ENCODE results near the gene PLA2G15. TPM values are rescaled to one million over a fixed set of nuclear protein-coding genes. Genes with fewer than 3 reads are reported as not detected.

The PLA2G15 gene
- total and polyA plus RNA-seq, 2 of the 13 experiments (the other 11 are each of a cell fraction or from before 2014, with no cell fraction given), result 14.4 to 23.7 TPM

DNA sequence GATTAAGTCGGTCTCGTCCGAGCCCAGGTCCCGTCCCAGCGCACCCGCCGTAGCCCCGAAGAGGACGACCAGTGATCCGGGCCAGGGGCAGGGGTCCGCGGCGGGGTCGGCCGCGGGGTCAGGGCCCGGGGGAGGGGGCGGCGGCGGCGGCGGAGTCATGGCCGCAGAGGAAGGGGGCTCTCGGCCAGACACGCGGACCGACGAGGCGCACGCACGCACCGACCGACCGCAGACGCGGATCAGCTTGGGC is 9.4 kb upstream of the PLA2G15 start, which contains the start of gene ESRP2 (continued):
- TF ChIP-seq TRAFD1 (CRISPR knock-in tag; IDR thresholded peaks at IDR 0.05; ENCODE audit: borderline replicate concordance), result no peak
- TF ChIP-seq NRL (CRISPR knock-in tag; IDR thresholded peaks at IDR 0.05; ENCODE audit: borderline replicate concordance), result no peak
- no peak for TF ChIP-seq ZNF263 (CRISPR knock-in tag; IDR thresholded peaks at IDR 0.05)
- no peak for TF ChIP-seq ZNF512B (CRISPR knock-in tag; IDR thresholded peaks at IDR 0.05; ENCODE audit: borderline replicate concordance)
- 0 out of 2 replicates have a peak, but pooled peaks have one; percentile 31 for TF ChIP-seq ZBTB38 (CRISPR knock-in tag; IDR thresholded peaks at IDR 0.05)
- TF ChIP-seq ZNF468 (CRISPR knock-in tag; IDR thresholded peaks at IDR 0.05), result 0 out of 2 replicates have a peak, but pooled peaks have one; percentile 75
- peak; percentile 48 for TF ChIP-seq HNRNPK (IDR thresholded peaks at IDR 0.05; ENCODE audit: low read depth, low read length, poor library complexity, severe bottlenecking)
- 0 out of 2 replicates have a peak, but pooled peaks have one; percentile 5 for TF ChIP-seq GZF1 (CRISPR knock-in tag; IDR thresholded peaks at IDR 0.05)
- TF ChIP-seq, protein P1, sequence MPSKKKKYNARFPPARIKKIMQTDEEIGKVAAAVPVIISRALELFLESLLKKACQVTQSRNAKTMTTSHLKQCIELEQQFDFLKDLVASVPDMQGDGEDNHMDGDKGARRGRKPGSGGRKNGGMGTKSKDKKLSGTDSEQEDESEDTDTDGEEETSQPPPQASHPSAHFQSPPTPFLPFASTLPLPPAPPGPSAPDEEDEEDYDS (CRISPR knock-in tag; IDR thresholded peaks at IDR 0.05), result no peak

All from HepG2 (cell line).